ENCODE results near the gene RRP15. TPM values are rescaled to one million over a fixed set of nuclear protein-coding genes. Genes with fewer than 3 reads are reported as not detected.

The RRP15 gene
- total and polyA plus RNA-seq, 2 of the 8 experiments (the other 6 are each of a cell fraction or from before 2014, with no cell fraction given): 3.7 to 52.8 TPM

DNA sequence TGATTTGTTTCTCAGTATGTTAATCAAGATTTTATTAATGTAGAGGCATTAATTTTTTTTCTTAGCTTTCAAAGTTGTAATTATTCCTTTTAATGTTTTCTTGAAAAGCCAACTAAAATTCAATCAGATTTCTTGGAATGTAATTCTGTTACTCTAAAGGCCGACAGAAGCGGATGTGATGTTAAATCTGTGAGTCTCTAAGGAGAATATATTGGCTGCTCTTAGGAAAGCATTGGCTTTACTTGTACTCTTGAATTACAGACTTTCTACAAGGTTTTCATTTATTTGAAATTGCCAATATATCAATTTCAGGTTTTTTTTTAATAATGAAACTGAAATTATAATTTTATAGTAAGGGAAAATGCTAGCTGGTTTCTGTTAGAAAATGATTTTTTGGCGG lies 29.2 kb downstream of the RRP15 start (continued):
- TF ChIP-seq, protein P1, sequence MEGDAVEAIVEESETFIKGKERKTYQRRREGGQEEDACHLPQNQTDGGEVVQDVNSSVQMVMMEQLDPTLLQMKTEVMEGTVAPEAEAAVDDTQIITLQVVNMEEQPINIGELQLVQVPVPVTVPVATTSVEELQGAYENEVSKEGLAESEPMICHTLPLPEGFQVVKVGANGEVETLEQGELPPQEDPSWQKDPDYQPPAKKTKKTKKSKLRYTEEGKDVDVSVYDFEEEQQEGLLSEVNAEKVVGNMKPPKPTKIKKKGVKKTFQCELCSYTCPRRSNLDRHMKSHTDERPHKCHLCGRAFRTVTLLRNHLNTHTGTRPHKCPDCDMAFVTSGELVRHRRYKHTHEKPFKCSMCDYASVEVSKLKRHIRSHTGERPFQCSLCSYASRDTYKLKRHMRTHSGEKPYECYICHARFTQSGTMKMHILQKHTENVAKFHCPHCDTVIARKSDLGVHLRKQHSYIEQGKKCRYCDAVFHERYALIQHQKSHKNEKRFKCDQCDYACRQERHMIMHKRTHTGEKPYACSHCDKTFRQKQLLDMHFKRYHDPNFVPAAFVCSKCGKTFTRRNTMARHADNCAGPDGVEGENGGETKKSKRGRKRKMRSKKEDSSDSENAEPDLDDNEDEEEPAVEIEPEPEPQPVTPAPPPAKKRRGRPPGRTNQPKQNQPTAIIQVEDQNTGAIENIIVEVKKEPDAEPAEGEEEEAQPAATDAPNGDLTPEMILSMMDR (IDR thresholded peaks at IDR 0.05; ENCODE audit: control extremely low read depth in 1 of 3, insufficient read depth in 1 of 3, low read depth in 1 of 3, low read length in 3 of 3): no peak
- TF ChIP-seq SP2 (IDR thresholded peaks at IDR 0.05; ENCODE audit: low read length) (no peak), KDM1A (IDR thresholded peaks at IDR 0.05; ENCODE audit: borderline replicate concordance, low read length) (no peak), NANOG (IDR thresholded peaks at IDR 0.05; ENCODE audit: insufficient read depth, low read depth, low read length, poor library complexity, severe bottlenecking) (no peak)

Data from H1 (cell line).